Measurements from ENCODE around the gene SEC11C.

DNA sequence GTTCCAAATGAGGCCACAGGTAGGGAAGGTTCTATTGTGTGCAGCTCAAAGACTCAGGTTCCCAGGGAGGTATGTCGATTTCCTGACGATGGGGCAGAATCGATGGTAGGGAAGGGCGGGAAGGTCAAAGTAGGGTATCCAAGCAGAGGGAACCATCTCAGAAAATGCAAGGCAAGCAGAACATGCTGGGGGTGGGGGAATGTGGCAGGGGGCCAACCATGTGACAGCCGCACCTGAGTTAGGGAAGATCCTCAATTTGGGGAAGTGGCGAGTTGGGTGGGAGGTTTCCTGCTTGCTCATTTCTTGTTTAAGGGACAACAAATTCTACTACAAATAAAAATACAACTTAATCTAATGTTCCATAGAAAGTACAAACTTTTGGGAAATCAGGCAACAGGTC lies 58.5 kb downstream of the SEC11C start:
- no peak for TF ChIP-seq CREB5 (CRISPR knock-in tag; IDR thresholded peaks at IDR 0.05; ENCODE audit: low read depth)
- no peak for TF ChIP-seq ARNTL (CRISPR knock-in tag; IDR thresholded peaks at IDR 0.05; ENCODE audit: borderline replicate concordance, low read depth)
- TF ChIP-seq CSRNP3 (CRISPR knock-in tag; IDR thresholded peaks at IDR 0.05): no peak
- TF ChIP-seq ZNF70 (CRISPR knock-in tag; IDR thresholded peaks at IDR 0.05): no peak
- TF ChIP-seq RARB (CRISPR knock-in tag; IDR thresholded peaks at IDR 0.05): no peak
- TF ChIP-seq ZFP3 (CRISPR knock-in tag; IDR thresholded peaks at IDR 0.05): no peak
- TF ChIP-seq OSR1 (CRISPR knock-in tag; IDR thresholded peaks at IDR 0.05): no peak
- TF ChIP-seq PATZ1 (CRISPR knock-in tag; IDR thresholded peaks at IDR 0.05; ENCODE audit: borderline replicate concordance): no peak
- TF ChIP-seq PPARA (CRISPR knock-in tag; IDR thresholded peaks at IDR 0.05; ENCODE audit: borderline replicate concordance): no peak
- TF ChIP-seq ZNF565 (CRISPR knock-in tag; conservative IDR thresholded peaks at IDR 0.05; ENCODE audit: low read depth): no peak
- TF ChIP-seq TCF4 (CRISPR knock-in tag; IDR thresholded peaks at IDR 0.05; ENCODE audit: borderline replicate concordance): no peak
